HL-60 (cell line): ENCODE measurements around the gene GRM8.

Experiments used
- CTCF ChIP-seq: IDR thresholded peaks from one replicate; pipeline ENCODE4 v1.5.1; 2011; ENCODE audit warnings: low read length, control low read depth, inconsistent platforms; ENCODE audit not compliant: insufficient read depth
- GABPA ChIP-seq: IDR thresholded peaks from 2 replicates; pipeline ENCODE4 v1.6.1; 2012; ENCODE audit warnings: low read depth
- REST ChIP-seq: IDR thresholded peaks from 2 replicates; pipeline ENCODE4 v1.6.1; 2012; ENCODE audit warnings: low read depth; ENCODE audit not compliant: insufficient replicate concordance

- TF ChIP-seq CTCF (no peak), REST (no peak), GABPA (no peak)
These were observed 66.1 kb downstream of the GRM8 start for GRCh38 chr7:127186686-127187085.
